LNCaP clone FGC (cell line): ENCODE results near the gene SYT7.

Source experiments
- DNase-seq: peaks from one replicate; pipeline ENCODE4 v3.0.0-alpha.2; 2011; ENCODE audit warnings: low read depth
- H3K4me3 ChIP-seq: 2 replicates; pipeline ENCODE4 v1.5.1; 2011; ENCODE audit warnings: mild to moderate bottlenecking, low read depth, low read length, control low read depth
- CTCF ChIP-seq: IDR thresholded peaks from 2 replicates; pipeline ENCODE4 v1.5.1; 2012; ENCODE audit warnings: mild to moderate bottlenecking; ENCODE audit not compliant: control insufficient read depth, insufficient read depth; ENCODE audit errors: extremely low read depth

SYT7 gene

GRCh38 chr11:61599968-61600710 is 19.3 kb upstream of the SYT7 start:
- no peak overlapping the region for H3K4me3 ChIP-seq
- no peak for DNase-seq
- no peak for TF ChIP-seq CTCF

GRCh38 chr11:61598886-61599868 is 18.3 kb upstream of the SYT7 start:
- no peak overlapping the region for H3K4me3 ChIP-seq
- DNase-seq = no peak
- TF ChIP-seq CTCF = no peak

GRCh38 chr11:61598374-61598773 is 17.5 kb upstream of the SYT7 start:
- no peak for TF ChIP-seq CTCF
- no peak for DNase-seq
- H3K4me3 ChIP-seq = no peak overlapping the region

- TF ChIP-seq CTCF = no peak
- no peak for DNase-seq
- H3K4me3 ChIP-seq = no peak overlapping the region
These were observed 16.1 kb upstream of the SYT7 start for GRCh38 chr11:61596990-61597389.

- DNase-seq = no peak
- H3K4me3 ChIP-seq = no peak overlapping the region
- no peak for TF ChIP-seq CTCF
These were observed 15.7 kb upstream of the SYT7 start for GRCh38 chr11:61596542-61596941.

GRCh38 chr11:61594907-61595257 is 14.0 kb upstream of the SYT7 start:
- H3K4me3 ChIP-seq = no peak overlapping the region
- no peak for TF ChIP-seq CTCF
- no peak for DNase-seq
